Cardiac muscle cell (in vitro differentiated cells and primary cell): ENCODE data around the gene WDR43. TPM values are rescaled to one million over a fixed set of nuclear protein-coding genes. Genes with fewer than 3 reads are reported as not detected.

Source experiments
- DNase-seq, 2 donors: peaks; one replicate each; pipeline versions ENCODE4 v3.0.0 to v3.0.0-alpha.2; 2010 to 2017; ENCODE audit warnings: low read depth in 1 of 2, low spot score in 1 of 2
- H3K27ac ChIP-seq: fragments of 200-600 bp; sonication (generic); 2 replicates; pipeline ENCODE4 v1.5.1; 2016
- H3K27me3 ChIP-seq: fragments of 200-600 bp; sonication (generic); 2 replicates; pipeline ENCODE4 v1.6.0; 2016; ENCODE audit warnings: control low read depth
- H3K36me3 ChIP-seq: fragments of 200-600 bp; sonication (generic); 2 replicates; pipeline ENCODE4 v1.5.1; 2016; ENCODE audit warnings: control low read depth
- H3K4me1 ChIP-seq: fragments of 200-600 bp; sonication (generic); 2 replicates; pipeline ENCODE4 v1.8.1; 2017; ENCODE audit warnings: low read depth, mild to moderate bottlenecking, mixed run types
- H3K4me3 ChIP-seq: fragments of 200-600 bp; sonication (generic); 2 replicates; pipeline ENCODE4 v1.5.1; 2016; ENCODE audit warnings: mild to moderate bottlenecking
- H3K9me3 ChIP-seq: fragments of 200-600 bp; sonication (generic); 2 replicates; pipeline ENCODE4 v1.5.1; 2017; ENCODE audit warnings: low read depth, mild to moderate bottlenecking, control low read depth
- CTCF ChIP-seq: IDR thresholded peaks from 2 replicates; pipeline ENCODE4 v1.5.1; 2012; ENCODE audit warnings: low read depth, mild to moderate bottlenecking, low read length
- polyA plus RNA-seq: library from polyadenylated mRNA; unstranded; fragments of >200 nt; fragmentation: Nextera tagmentation; extraction: Ambion mirVana; gene quantifications from 2 replicates; pipeline ENCODE4 v1.2.1, GENCODE V29; 2016
- total RNA-seq: library from RNA; depleted of rRNA; stranded (reverse); fragments of >200 nt; gene quantifications from 2 replicates; pipeline ENCODE4 v1.2.3, GENCODE V29; 2016

Gene WDR43
- total and polyA plus RNA-seq, 2 experiments from 2014 or later, result 16.9 to 34.1 TPM

GRCh38 chr2:28896906-28897305 is 2.4 kb downstream of the WDR43 start:
- DNase-seq, result peak in 1 of 2 donors; percentile 16
- TF ChIP-seq CTCF, result no peak
- Histone ChIP-seq H3K4me3 (no peak overlapping the region), H3K27ac (no peak overlapping the region), H3K27me3 (no peaks in the 10 kb centered on the region), H3K9me3 (no peaks in the 10 kb centered on the region), H3K36me3 (no peaks in the 10 kb centered on the region), H3K4me1 (peaks cover 14% of the 10 kb centered on the region)

- H3K9me3 ChIP-seq, result no peaks in the 10 kb centered on the region
- H3K27me3 ChIP-seq, result no peaks in the 10 kb centered on the region
- no peak overlapping the region for H3K4me3 ChIP-seq
- H3K36me3 ChIP-seq, result peaks cover 8% of the 10 kb centered on the region
- H3K27ac ChIP-seq, result no peak overlapping the region
- no peak for DNase-seq
- H3K4me1 ChIP-seq, result peaks cover 14% of the 10 kb centered on the region
- TF ChIP-seq CTCF, result no peak
Observed at GRCh38 chr2:28898048-28898447, 3.6 kb downstream of the WDR43 start.

GRCh38 chr2:28901202-28901601 is 6.7 kb downstream of the WDR43 start:
- H3K4me1 ChIP-seq, result peaks cover 9% of the 10 kb centered on the region
- H3K27me3 ChIP-seq, result no peaks in the 10 kb centered on the region
- H3K27ac ChIP-seq, result no peak overlapping the region
- no peak for DNase-seq
- peaks cover 17% of the 10 kb centered on the region for H3K36me3 ChIP-seq
- H3K9me3 ChIP-seq, result no peaks in the 10 kb centered on the region
- TF ChIP-seq CTCF, result no peak
- no peak overlapping the region for H3K4me3 ChIP-seq

GRCh38 chr2:28901841-28902240 is 7.4 kb downstream of the WDR43 start:
- Histone ChIP-seq H3K4me1 (peaks cover 3% of the 10 kb centered on the region), H3K27ac (no peak overlapping the region), H3K9me3 (no peaks in the 10 kb centered on the region), H3K27me3 (no peaks in the 10 kb centered on the region), H3K36me3 (peaks cover 21% of the 10 kb centered on the region), H3K4me3 (no peak overlapping the region)
- no peak for TF ChIP-seq CTCF
- no peak for DNase-seq

GRCh38 chr2:28902584-28902983 is 8.1 kb downstream of the WDR43 start:
- Histone ChIP-seq H3K9me3 (no peaks in the 10 kb centered on the region), H3K36me3 (peaks cover 24% of the 10 kb centered on the region), H3K4me3 (no peak overlapping the region), H3K4me1 (peaks cover 3% of the 10 kb centered on the region), H3K27me3 (no peaks in the 10 kb centered on the region), H3K27ac (no peak overlapping the region)
- no peak for TF ChIP-seq CTCF
- DNase-seq, result no peak

- H3K4me3 ChIP-seq, result no peak overlapping the region
- no peaks in the 10 kb centered on the region for H3K27me3 ChIP-seq
- no peaks in the 10 kb centered on the region for H3K4me1 ChIP-seq
- no peak overlapping the region for H3K27ac ChIP-seq
- peak in 1 of 2 donors; percentile 25 for DNase-seq
- H3K36me3 ChIP-seq, result peaks cover 27% of the 10 kb centered on the region
- TF ChIP-seq CTCF, result no peak
- H3K9me3 ChIP-seq, result no peaks in the 10 kb centered on the region
Observed at GRCh38 chr2:28904295-28904694, 9.8 kb downstream of the WDR43 start.
